K562 (cell line): ENCODE measurements around the gene ZNF331. TPM values are rescaled to one million over a fixed set of nuclear protein-coding genes. Genes with fewer than 3 reads are reported as not detected.

Experiments used
- ATAC-seq: fragments of 200-7000 bp; cut with Tn5 transposase; 3 replicates; pipeline ENCODE4 v1.9.1; 2020; ENCODE audit warnings: moderate library complexity
- BruUV-seq: library from RNA; stranded (reverse); fragments of 400-500 nt; replicated peaks from 2 replicates; lab custom pipeline; 2021; lab: Mats Ljungman, UMichigan
- CTCF ChIA-PET: fragments of 300-600 bp; formaldehyde crosslinking; extraction: SDS; loops from one replicate; lab custom pipeline; 2021; ENCODE audit warnings: low intra/inter-chr PET ratio; lab: Yijun Ruan, JAX
- POLR2A ChIA-PET: fragments of 300-600, 350-650 bp; sonication (Branson Sonifier 250); formaldehyde crosslinking; extraction: SDS; loops from one replicate; lab custom pipeline; 2021; ENCODE audit warnings: antibody characterized with exemption, inconsistent platforms; lab: Yijun Ruan, JAX
- DNase-seq, 4 experiments: peaks; one replicate each; pipeline versions ENCODE4 v3.0.0 to v3.0.0-alpha.2; 2011 to 2018; ENCODE audit warnings: low spot score in 3 of 4, mixed read lengths in 3 of 4; ENCODE audit errors: extremely low read depth in 1 of 4
- FAIRE-seq: peaks from 2 replicates; lab custom pipeline; 2011; peaks lifted over from hg19 to GRCh38; lab: Jason Lieb, UNC
- H2AFZ ChIP-seq: 2 replicates; pipeline ENCODE4 v1.6.0; 2011; ENCODE audit warnings: low read depth, low read length, control low read depth, inconsistent platforms
- H3K27ac ChIP-seq: fragments of 200-600 bp; 3 replicates; pipeline ENCODE4 v1.8.0; 2011; ENCODE audit warnings: low read depth, mild to moderate bottlenecking, control low read depth, inconsistent platforms, low read length, moderate library complexity, mixed read lengths; ENCODE audit errors: extremely low read depth
- H3K27me3 ChIP-seq, 2 experiments: fragments of 300-600 bp in 1 of 2; 2 replicates in 1 of 2; 3 replicates in 1 of 2; pipeline versions ENCODE4 v1.6.0 to v1.8.0; 2011; ENCODE audit warnings: inconsistent platforms in 2 of 2, low read length in 2 of 2, mild to moderate bottlenecking in 1 of 2, mixed read lengths in 1 of 2, moderate library complexity in 1 of 2; ENCODE audit not compliant: control insufficient read depth in 2 of 2, insufficient read depth in 2 of 2
- H3K36me3 ChIP-seq: fragments of 300-600 bp; 3 replicates; pipeline ENCODE4 v1.8.0; 2011; ENCODE audit warnings: mild to moderate bottlenecking, low read length, inconsistent platforms; ENCODE audit not compliant: control insufficient read depth, insufficient read depth
- H3K4me1 ChIP-seq, 2 experiments: fragments of 200-600 bp in 1 of 2; replicated peaks in 1 of 2; 2 replicates in 1 of 2; 3 replicates in 1 of 2; pipeline versions ENCODE4 v1.5.1 to v1.8.0; 2011; ENCODE audit warnings: inconsistent platforms in 2 of 2, low read length in 2 of 2, mild to moderate bottlenecking in 1 of 2, mixed read lengths in 1 of 2, moderate library complexity in 1 of 2; ENCODE audit not compliant: control insufficient read depth in 2 of 2, insufficient read depth in 2 of 2
- H3K4me2 ChIP-seq: 2 replicates; pipeline ENCODE4 v1.6.1; 2011; ENCODE audit warnings: low read length, control low read depth, inconsistent platforms, mixed read lengths; ENCODE audit not compliant: insufficient read depth
- H3K4me3 ChIP-seq: fragments of 200-600 bp; sonication (generic), shearing (Covaris generic); 2 replicates; pipeline ENCODE4 v1.5.1; 2016; ENCODE audit warnings: control low read depth, inconsistent platforms
- H3K79me2 ChIP-seq: fragments of 200-600 bp; 3 replicates; pipeline ENCODE4 v1.8.0; 2011; ENCODE audit warnings: low read length, inconsistent platforms; ENCODE audit not compliant: control insufficient read depth, insufficient read depth
- H3K9ac ChIP-seq, 2 experiments: 2 replicates each; pipeline versions ENCODE4 v1.6.0 to v1.6.1; 2011; ENCODE audit warnings: low read depth in 2 of 2, low read length in 2 of 2, control low read depth in 1 of 2, inconsistent platforms in 1 of 2, mild to moderate bottlenecking in 1 of 2, mixed read lengths in 1 of 2; ENCODE audit not compliant: insufficient read depth in 1 of 2
- H3K9me1 ChIP-seq: one replicate; pipeline ENCODE4 v1.6.0; 2011; ENCODE audit warnings: inconsistent platforms, mild to moderate bottlenecking, low read length, moderate library complexity; ENCODE audit not compliant: control insufficient read depth, insufficient read depth
- H3K9me3 ChIP-seq: replicated peaks from 2 replicates; pipeline ENCODE4 v1.5.1; 2011; ENCODE audit warnings: low read depth, low read length, inconsistent platforms; ENCODE audit not compliant: control insufficient read depth, insufficient read depth
- H4K20me1 ChIP-seq: replicated peaks from 2 replicates; pipeline ENCODE4 v1.6.1; 2011; ENCODE audit warnings: low read length, inconsistent platforms, mixed read lengths; ENCODE audit not compliant: control insufficient read depth, insufficient read depth
- ARID4B ChIP-seq: sonication (generic); formaldehyde crosslinking; IDR thresholded peaks from 2 replicates; pipeline ENCODE4 v1.8.0; 2022; ENCODE audit warnings: mild to moderate bottlenecking, missing genetic modification reagents
- BCOR ChIP-seq: fragments of 450-650 bp; IDR thresholded peaks from 2 replicates; pipeline ENCODE4 v1.6.1; 2016
- CXXC5 ChIP-seq: fragments of 250-450 bp; sonication (Bioruptor Pico); IDR thresholded peaks from 2 replicates; pipeline ENCODE4 v1.8.0; 2022; ENCODE audit warnings: inconsistent platforms, mild to moderate bottlenecking, moderate library complexity
- E2F6 ChIP-seq, 2 experiments: IDR thresholded peaks; 2 replicates each; pipeline ENCODE4 v1.6.1; 2011; ENCODE audit warnings: borderline replicate concordance in 1 of 2, control low read depth in 1 of 2, low read depth in 1 of 2, low read length in 1 of 2, mild to moderate bottlenecking in 1 of 2, mixed read lengths in 1 of 2, moderate library complexity in 1 of 2; ENCODE audit not compliant: insufficient read depth in 1 of 2, insufficient read length in 1 of 2, poor library complexity in 1 of 2, severe bottlenecking in 1 of 2; ENCODE audit errors: extremely low read depth in 1 of 2
- FOXO4 ChIP-seq: fragments of 450-650 bp; formaldehyde crosslinking; IDR thresholded peaks from 2 replicates; pipeline ENCODE4 v1.4.0; 2020; ENCODE audit warnings: mild to moderate bottlenecking, moderate library complexity
- HCFC1 ChIP-seq: IDR thresholded peaks from 2 replicates; pipeline ENCODE4 v1.6.1; 2012; ENCODE audit warnings: low read depth, low read length, improper control_type of control experiment
- HDAC1 ChIP-seq, 2 experiments: fragments of 450-650 bp; IDR thresholded peaks; 2 replicates each; pipeline ENCODE4 v1.6.1; 2016 to 2017; ENCODE audit warnings: inconsistent platforms in 1 of 2, mild to moderate bottlenecking in 1 of 2, moderate library complexity in 1 of 2
- ILF3 ChIP-seq: fragments of 450-650 bp; IDR thresholded peaks from 2 replicates; pipeline ENCODE4 v1.6.1; 2018; ENCODE audit warnings: antibody characterized with exemption, mild to moderate bottlenecking, moderate library complexity, borderline replicate concordance
- KLF16 ChIP-seq: IDR thresholded peaks from 2 replicates; pipeline ENCODE4 v1.6.1; 2016; ENCODE audit warnings: antibody characterized with exemption
- MCM5 ChIP-seq: fragments of 450-650 bp; IDR thresholded peaks from 2 replicates; pipeline ENCODE4 v1.6.1; 2016; ENCODE audit warnings: low read depth
- MXI1 ChIP-seq: IDR thresholded peaks from 2 replicates; pipeline ENCODE4 v1.6.1; 2011; ENCODE audit warnings: low read depth, mild to moderate bottlenecking, improper control_type of control experiment, low read length
- NCOA4 ChIP-seq: fragments of 450-650 bp; IDR thresholded peaks from 2 replicates; pipeline ENCODE4 v1.6.1; 2018; ENCODE audit warnings: mild to moderate bottlenecking; ENCODE audit not compliant: partially characterized antibody
- NR2C1 ChIP-seq, 2 experiments: fragments of 450-650 bp; IDR thresholded peaks; 2 replicates each; pipeline ENCODE4 v1.6.1; 2017; ENCODE audit warnings: mild to moderate bottlenecking in 2 of 2, antibody characterized with exemption in 1 of 2, inconsistent platforms in 1 of 2, missing compliant biosample characterization in 1 of 2, missing genetic modification characterization in 1 of 2
- POLR2B ChIP-seq: fragments of 450-650 bp; IDR thresholded peaks from 2 replicates; pipeline ENCODE4 v1.6.1; 2018; ENCODE audit warnings: low read depth; ENCODE audit not compliant: partially characterized antibody
- RFX1 ChIP-seq: fragments of 450-650 bp; IDR thresholded peaks from 2 replicates; pipeline ENCODE4 v1.6.1; 2016; ENCODE audit warnings: mild to moderate bottlenecking, moderate library complexity
- SP1 ChIP-seq: sonication (generic); formaldehyde crosslinking; IDR thresholded peaks from 2 replicates; pipeline ENCODE4 v1.8.1; 2022; ENCODE audit warnings: mild to moderate bottlenecking, missing genetic modification reagents
- WGBS: fragments of 100-300 bp; shearing (Covaris generic); methylation state at CpG from one replicate; pipeline ENCODE4 v1.1.6; 2016; ENCODE audit warnings: low coverage, mixed read lengths; ENCODE audit not compliant: insufficient coverage; ENCODE audit errors: missing lambda C conversion rate; 5-methylcytosine and 5-hydroxymethylcytosine counted together
- in situ Hi-C: fragments of 300-500 bp; cut with MboI; formaldehyde crosslinking; loops from 4 replicates; pipeline ENCODE4 v1.15.0; 2018; ENCODE audit warnings: inconsistent platforms, mixed read lengths
- intact Hi-C: fragments of 100-400 bp; cut with micrococcal nuclease; formaldehyde crosslinking; loops from 2 replicates; pipeline ENCODE4 v1.14.2; 2022
- polyA plus RNA-seq, 8 experiments: library from polyadenylated mRNA; depleted of rRNA in 4 of 8; stranded (reverse) in 5 of 8; unstranded in 3 of 8; fragments of >200 nt; fragmentation: Nextera tagmentation in 2 of 8; fragmentation: Illumina TruSeq in 1 of 8; extraction: Ambion mirVana in 2 of 8; extraction: Trizol in 1 of 8; gene quantifications; 2 replicates each; pipeline versions ENCODE4 v1.2.1 to v1.2.3, GENCODE V29; 2011 to 2014; ENCODE audit warnings: inconsistent platforms in 1 of 8, missing spikeins in 1 of 8
- total RNA-seq, 7 experiments: library from RNA; depleted of rRNA in 6 of 7; stranded (reverse); fragments of >200 nt in 6 of 7; fragmentation: Illumina TruSeq in 2 of 7; extraction: Trizol in 2 of 7; gene quantifications; 2 replicates each; pipeline versions ENCODE4 v1.2.1 to v1.2.3, GENCODE V29; 2011 to 2021; ENCODE audit warnings: low replicate concordance in 1 of 7

ZNF331 gene
- total and polyA plus RNA-seq, 9 of the 15 experiments (the other 6 are each of a cell fraction or from before 2014, with no cell fraction given) = 0.23 to 2.7 (median 0.76) TPM

- H3K36me3 ChIP-seq = no peaks in the 10 kb centered on the region
- intact Hi-C loops (no loop called here), in situ Hi-C loops (no loop called here)
- BruUV-seq = no TSS peak
- FAIRE-seq (no peak), DNase-seq (no peak), ATAC-seq (no peak)
- no peaks in the 10 kb centered on the region for H3K79me2 ChIP-seq
- H3K9me1 ChIP-seq = no peaks in the 10 kb centered on the region
- H3K27me3 ChIP-seq = peaks cover 0 to 7% of the 10 kb centered on the region in 2 experiments; a peak in 2 of 5 replicates
- no peak overlapping the region for H3K4me3 ChIP-seq
- ChIA-PET POLR2A (no interaction called here), CTCF (no interaction called here)
- H4K20me1 ChIP-seq = no peaks in the 10 kb centered on the region
- no peaks in the 10 kb centered on the region for H3K4me1 ChIP-seq
- no peak overlapping the region for H3K9ac ChIP-seq
- H3K9me3 ChIP-seq = no peaks in the 10 kb centered on the region
- H3K4me2 ChIP-seq = no peak overlapping the region
- no peak overlapping the region for H3K27ac ChIP-seq
- no peak overlapping the region for H2AFZ ChIP-seq
- WGBS = 13% methylated on average over 25 of the region's 25 CpGs
- TF ChIP-seq MXI1 (no peak), CXXC5 (no peak), KLF16 (no peak), POLR2B (no peak), BCOR (no peak), E2F6 (IDR thresholded peaks at IDR 0.05; ENCODE audit: borderline replicate concordance in 1 of 2, extremely low read depth in 1 of 2, insufficient read depth in 1 of 2, insufficient read length in 1 of 2, low read depth in 1 of 2, low read length in 1 of 2, poor library complexity in 1 of 2, severe bottlenecking in 1 of 2) (no peak), SP1 (no peak), MCM5 (no peak), NR2C1 (IDR thresholded peaks at IDR 0.05) (no peak), NR2C1 (tag; IDR thresholded peaks at IDR 0.05) (no peak), ILF3 (no peak), FOXO4 (CRISPR knock-in tag) (no peak), RFX1 (no peak), HCFC1 (no peak), NCOA4 (no peak), HDAC1 (IDR thresholded peaks at IDR 0.05) (no peak), ARID4B (no peak)
Measured at GRCh38 chr19:53545271-53546065, 7.5 kb downstream of the ZNF331 start.
